SK-N-SH treated with all-trans-retinoic acid at 6 μM for 48 hours (cell line): ENCODE results near the gene ZNF770.

Experiments
- ATAC-seq: fragments of 200-7000 bp; cut with Tn5 transposase; 3 replicates; pipeline ENCODE4 v1.9.1; 2020; ENCODE audit warnings: mild to moderate bottlenecking, moderate library complexity
- ARNTL ChIP-seq: fragments of 450-650 bp; formaldehyde crosslinking; IDR thresholded peaks from 2 replicates; pipeline ENCODE4 v1.5.0; 2020; ENCODE audit warnings: low read depth, mild to moderate bottlenecking, moderate library complexity, borderline replicate concordance
- BACH2 ChIP-seq: fragments of 250-450 bp; sonication (Bioruptor Pico); IDR thresholded peaks from 2 replicates; pipeline ENCODE4 v1.9.0; 2021; ENCODE audit warnings: mild to moderate bottlenecking, borderline replicate concordance
- CREB5 ChIP-seq: fragments of 250-450 bp; sonication (Bioruptor Pico); IDR thresholded peaks from 2 replicates; pipeline ENCODE4 v1.5.1; 2020; ENCODE audit warnings: low read depth, mild to moderate bottlenecking, moderate library complexity
- CSDC2 ChIP-seq: fragments of 250-450 bp; sonication (Bioruptor Pico); IDR thresholded peaks from 2 replicates; pipeline ENCODE4 v1.5.0; 2020; ENCODE audit warnings: mild to moderate bottlenecking, moderate library complexity
- CSRNP3 ChIP-seq: fragments of 250-450 bp; sonication (Bioruptor Pico); IDR thresholded peaks from 2 replicates; pipeline ENCODE4 v1.5.1; 2021; ENCODE audit warnings: mild to moderate bottlenecking, moderate library complexity
- ESRRG ChIP-seq: fragments of 250-450 bp; sonication (Bioruptor Pico); IDR thresholded peaks from 2 replicates; pipeline ENCODE4 v1.6.1; 2021; ENCODE audit warnings: mild to moderate bottlenecking
- ISL1 ChIP-seq: fragments of 250-450 bp; sonication (Bioruptor Pico); IDR thresholded peaks from 2 replicates; pipeline ENCODE4 v2.1.2; 2022; ENCODE audit warnings: mild to moderate bottlenecking, moderate library complexity
- PATZ1 ChIP-seq: fragments of 250-450 bp; sonication (Bioruptor Pico); IDR thresholded peaks from 2 replicates; pipeline ENCODE4 v1.8.0; 2020; ENCODE audit warnings: mild to moderate bottlenecking, moderate library complexity, borderline replicate concordance
- POU6F1 ChIP-seq: fragments of 250-450 bp; sonication (Bioruptor Pico); IDR thresholded peaks from 2 replicates; pipeline ENCODE4 v1.8.0; 2021; ENCODE audit warnings: low read depth, mild to moderate bottlenecking, moderate library complexity, borderline replicate concordance
- PPARA ChIP-seq: fragments of 250-450 bp; sonication (Bioruptor Pico); IDR thresholded peaks from 2 replicates; pipeline ENCODE4 v1.5.0; 2020; ENCODE audit warnings: mild to moderate bottlenecking, borderline replicate concordance
- SNAI2 ChIP-seq: fragments of 250-450 bp; sonication (Bioruptor Pico); IDR thresholded peaks from 2 replicates; pipeline ENCODE4 v1.5.0; 2020; ENCODE audit warnings: mild to moderate bottlenecking, moderate library complexity
- TCF4 ChIP-seq: fragments of 250-450 bp; sonication (Bioruptor Pico); IDR thresholded peaks from 2 replicates; pipeline ENCODE4 v1.8.0; 2021; ENCODE audit warnings: mild to moderate bottlenecking, moderate library complexity, borderline replicate concordance
- TOX ChIP-seq: fragments of 250-450 bp; sonication (Bioruptor Pico); IDR thresholded peaks from 2 replicates; pipeline ENCODE4 v1.8.0; 2021; ENCODE audit warnings: mild to moderate bottlenecking, moderate library complexity, borderline replicate concordance
- TSHZ2 ChIP-seq: fragments of 250-450 bp; sonication (Bioruptor Pico); IDR thresholded peaks from 2 replicates; pipeline ENCODE4 v1.5.0; 2020; ENCODE audit warnings: mild to moderate bottlenecking, moderate library complexity
- ZC3H10 ChIP-seq: fragments of 250-450 bp; sonication (Bioruptor Pico); IDR thresholded peaks from 2 replicates; pipeline ENCODE4 v1.5.1; 2021; ENCODE audit warnings: mild to moderate bottlenecking, moderate library complexity
- ZFP3 ChIP-seq: fragments of 250-450 bp; sonication (Bioruptor Pico); IDR thresholded peaks from 2 replicates; pipeline ENCODE4 v1.5.0; 2020; ENCODE audit warnings: mild to moderate bottlenecking, moderate library complexity
- ZFP30 ChIP-seq: fragments of 450-650 bp; formaldehyde crosslinking; IDR thresholded peaks from 2 replicates; pipeline ENCODE4 v1.5.0; 2022; ENCODE audit warnings: mild to moderate bottlenecking, moderate library complexity
- ZNF565 ChIP-seq: fragments of 450-650 bp; formaldehyde crosslinking; conservative IDR thresholded peaks from 2 replicates; pipeline ENCODE4 v1.5.0; 2020; ENCODE audit warnings: low read depth, mild to moderate bottlenecking, moderate library complexity
- ZNF70 ChIP-seq: fragments of 450-650 bp; formaldehyde crosslinking; IDR thresholded peaks from 2 replicates; pipeline ENCODE4 v1.5.0; 2020; ENCODE audit warnings: mild to moderate bottlenecking, moderate library complexity
- ZNF8 ChIP-seq: fragments of 450-650 bp; formaldehyde crosslinking; IDR thresholded peaks from 2 replicates; pipeline ENCODE4 v1.5.0; 2020; ENCODE audit warnings: mild to moderate bottlenecking, moderate library complexity

ZNF770 gene

GRCh38 chr15:34941831-34942230, 46.3 kb downstream of the ZNF770 start:
- TF ChIP-seq CREB5 (CRISPR knock-in tag) (no peak), PATZ1 (CRISPR knock-in tag) (no peak), TOX (CRISPR knock-in tag) (no peak), TSHZ2 (no peak), ZNF565 (CRISPR knock-in tag) (no peak), ARNTL (CRISPR knock-in tag) (no peak), ZC3H10 (CRISPR knock-in tag) (no peak), CSDC2 (CRISPR knock-in tag) (no peak), ISL1 (CRISPR knock-in tag) (no peak), ESRRG (CRISPR knock-in tag) (no peak), PPARA (CRISPR knock-in tag) (no peak), TCF4 (CRISPR knock-in tag) (no peak)

GRCh38 chr15:34941185-34941698, 46.8 kb downstream of the ZNF770 start:
- TF ChIP-seq ZC3H10 (CRISPR knock-in tag) (no peak), POU6F1 (no peak), ZNF8 (no peak), SNAI2 (CRISPR knock-in tag) (no peak), TOX (CRISPR knock-in tag) (no peak), PATZ1 (CRISPR knock-in tag) (no peak)
- ATAC-seq, result no peak

More at GRCh38 chr15:34941831-34942230, 46.3 kb downstream of the ZNF770 start:
- ATAC-seq, result no peak

GRCh38 chr15:34933432-34933975, 54.6 kb downstream of the ZNF770 start:
- no peak for ATAC-seq

More at GRCh38 chr15:34933432-34933975, 54.6 kb downstream of the ZNF770 start:
- TF ChIP-seq CSRNP3 (CRISPR knock-in tag), result no peak
- no peak for TF ChIP-seq ZFP3 (CRISPR knock-in tag)
- TF ChIP-seq ZNF565 (CRISPR knock-in tag), result no peak
- no peak for TF ChIP-seq ZC3H10 (CRISPR knock-in tag)
- TF ChIP-seq TSHZ2, result no peak
- no peak for TF ChIP-seq SNAI2 (CRISPR knock-in tag)
- TF ChIP-seq PATZ1 (CRISPR knock-in tag), result no peak
- no peak for TF ChIP-seq ESRRG (CRISPR knock-in tag)
- no peak for TF ChIP-seq ZFP30 (CRISPR knock-in tag)
- no peak for TF ChIP-seq PPARA (CRISPR knock-in tag)
- TF ChIP-seq BACH2 (CRISPR knock-in tag), result no peak
- no peak for TF ChIP-seq ISL1 (CRISPR knock-in tag)
- TF ChIP-seq ZNF70, result no peak
- TF ChIP-seq CSDC2 (CRISPR knock-in tag), result no peak
